MCF 10A (cell line): ENCODE data around the gene RETREG1. TPM values are rescaled to one million over a fixed set of nuclear protein-coding genes. Genes with fewer than 3 reads are reported as not detected.
A peak's percentile ranks its signal among the peaks of the same experiment; 100 is the strongest.

Experiments used
- BruUV-seq: library from RNA; stranded (reverse); fragments of 400-500 nt; replicated peaks from 2 replicates; lab custom pipeline; 2021; lab: Mats Ljungman, UMichigan
- CTCF ChIA-PET: fragments of 300-600 bp; sonication (Branson Sonifier 250); formaldehyde crosslinking; extraction: SDS; loops from one replicate; lab custom pipeline; 2021; ENCODE audit warnings: antibody characterized with exemption, inconsistent platforms; lab: Yijun Ruan, JAX
- POLR2A ChIA-PET: fragments of 300-600, 350-650 bp; sonication (Branson Sonifier 250); formaldehyde crosslinking; extraction: SDS; loops from one replicate; lab custom pipeline; 2020; ENCODE audit warnings: antibody characterized with exemption, inconsistent platforms; lab: Yijun Ruan, JAX
- DNase-seq: peaks from one replicate; pipeline ENCODE4 v3.0.0-alpha.2; 2018; ENCODE audit not compliant: unreplicated experiment
- H3K27ac Mint-ChIP-seq: one replicate; pipeline ENCODE4 v1.8.0; 2022; ENCODE audit warnings: mild to moderate bottlenecking, low read depth, mixed read lengths; ENCODE audit not compliant: unreplicated experiment
- H3K27me3 Mint-ChIP-seq: one replicate; pipeline ENCODE4 v1.8.0; 2022; ENCODE audit warnings: mixed read lengths; ENCODE audit not compliant: insufficient read depth, unreplicated experiment
- H3K36me3 Mint-ChIP-seq: one replicate; pipeline ENCODE4 v1.8.0; 2022; ENCODE audit warnings: mild to moderate bottlenecking, moderate library complexity, mixed read lengths; ENCODE audit not compliant: insufficient read depth, unreplicated experiment
- H3K4me1 Mint-ChIP-seq: one replicate; pipeline ENCODE4 v1.8.0; 2022; ENCODE audit warnings: mixed read lengths; ENCODE audit not compliant: insufficient read depth, unreplicated experiment
- H3K4me3 Mint-ChIP-seq: one replicate; pipeline ENCODE4 v1.8.0; 2022; ENCODE audit warnings: mild to moderate bottlenecking, moderate library complexity, mixed read lengths; ENCODE audit not compliant: unreplicated experiment
- H3K9me3 Mint-ChIP-seq: one replicate; pipeline ENCODE4 v1.8.0; 2022; ENCODE audit warnings: mixed read lengths; ENCODE audit not compliant: unreplicated experiment
- CTCF ChIP-seq: fragments of 200-600 bp; IDR thresholded peaks from one replicate; pipeline ENCODE4 v1.8.0; 2022; ENCODE audit warnings: antibody characterized with exemption, mild to moderate bottlenecking; ENCODE audit not compliant: unreplicated experiment
- intact Hi-C: fragments of 100-400 bp; cut with micrococcal nuclease; formaldehyde crosslinking; loops from 2 replicates; pipeline ENCODE4 v1.14.1; 2022
- total RNA-seq: library from RNA; stranded (reverse); gene quantifications from 2 replicates; pipeline ENCODE4 v1.2.3, GENCODE V29; 2022

Gene RETREG1
- total RNA-seq, 1 experiment from 2014 or later: 4.9 TPM

GRCh38 chr5:16515532-16515931, 101.3 kb downstream of the RETREG1 start:
- H3K27ac Mint-ChIP-seq: no peak overlapping the region
- H3K27me3 Mint-ChIP-seq: no peaks in the 10 kb centered on the region
- DNase-seq: no peak
- ChIA-PET CTCF (interaction anchor here (0.8 kb wide), 1 partner anchor 32 kb away, joined by 3 read pairs; no protein-coding TSS in a partner anchor), POLR2A (interaction anchor here (0.6 to 1.4 kb wide), 3 partner anchors 19 to 49 kb away, joined by 3 to 5 read pairs (median 4); no protein-coding TSS in a partner anchor)
- no TSS peak for BruUV-seq
- intact Hi-C loops: no loop called here
- no peak overlapping the region for H3K4me3 Mint-ChIP-seq
- no peaks in the 10 kb centered on the region for H3K36me3 Mint-ChIP-seq
- peaks cover 5% of the 10 kb centered on the region for H3K4me1 Mint-ChIP-seq
- H3K9me3 Mint-ChIP-seq: no peaks in the 10 kb centered on the region
- TF ChIP-seq CTCF: no peak

DNA sequence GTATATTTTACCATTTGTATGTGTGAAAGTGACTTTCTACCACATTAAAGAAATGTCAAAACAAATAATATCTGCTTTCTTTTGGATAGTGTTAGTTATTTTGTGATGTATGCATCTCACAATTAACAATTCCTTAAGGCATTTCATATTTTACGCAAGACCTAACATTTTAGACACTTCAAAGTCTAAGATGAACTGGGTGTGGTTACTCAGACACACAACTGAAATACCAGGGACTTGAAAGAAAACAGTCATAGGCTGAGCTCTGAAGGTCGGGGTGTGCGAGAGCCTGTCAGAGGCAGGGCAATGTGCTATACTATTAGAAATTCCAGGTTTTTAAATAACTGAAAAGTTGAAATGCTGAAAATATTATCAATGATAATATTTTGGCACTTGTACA, 106.7 kb downstream of the RETREG1 start:
- POLR2A ChIA-PET: interaction anchor here (0.5 to 6.2 kb wide), 10 partner anchors 11 to 155 kb away, joined by 3 to 67 read pairs (median 8); no protein-coding TSS in a partner anchor
- H3K27ac Mint-ChIP-seq: no peak overlapping the region
- intact Hi-C loops: no loop called here
- H3K27me3 Mint-ChIP-seq: no peaks in the 10 kb centered on the region
- peak; percentile 24 for DNase-seq
- no peak for TF ChIP-seq CTCF
- BruUV-seq: no TSS peak
- H3K36me3 Mint-ChIP-seq: no peaks in the 10 kb centered on the region
- H3K4me3 Mint-ChIP-seq: no peak overlapping the region
- H3K4me1 Mint-ChIP-seq: peaks cover 30% of the 10 kb centered on the region
- CTCF ChIA-PET: interaction anchor here (0.5 to 2.2 kb wide), 8 partner anchors 20 to 680 kb away, joined by 3 to 10 read pairs (median 6); no protein-coding TSS in a partner anchor
- H3K9me3 Mint-ChIP-seq: no peaks in the 10 kb centered on the region

- peak overlapping the region; percentile 75 for H3K4me3 Mint-ChIP-seq
- ChIA-PET POLR2A (interaction anchor here (0.9 to 6.2 kb wide), 13 partner anchors 10 to 156 kb away, joined by 3 to 67 read pairs (median 6); no protein-coding TSS in a partner anchor), CTCF (interaction anchor here (0.6 to 3.3 kb wide), 8 partner anchors 18 to 681 kb away, joined by 3 to 21 read pairs (median 4); no protein-coding TSS in a partner anchor)
- H3K27ac Mint-ChIP-seq: peak overlapping the region; percentile 97
- intact Hi-C loops: loop anchor here (5.0 kb wide), 1 partner anchor 43 kb away; no protein-coding TSS in a partner anchor
- H3K36me3 Mint-ChIP-seq: no peaks in the 10 kb centered on the region
- no peaks in the 10 kb centered on the region for H3K27me3 Mint-ChIP-seq
- peak; percentile 81 for DNase-seq
- peaks cover 30% of the 10 kb centered on the region for H3K4me1 Mint-ChIP-seq
- no peak for TF ChIP-seq CTCF
- H3K9me3 Mint-ChIP-seq: no peaks in the 10 kb centered on the region
- BruUV-seq: no TSS peak
Observed at GRCh38 chr5:16508730-16509531, 107.9 kb downstream of the RETREG1 start.

DNA sequence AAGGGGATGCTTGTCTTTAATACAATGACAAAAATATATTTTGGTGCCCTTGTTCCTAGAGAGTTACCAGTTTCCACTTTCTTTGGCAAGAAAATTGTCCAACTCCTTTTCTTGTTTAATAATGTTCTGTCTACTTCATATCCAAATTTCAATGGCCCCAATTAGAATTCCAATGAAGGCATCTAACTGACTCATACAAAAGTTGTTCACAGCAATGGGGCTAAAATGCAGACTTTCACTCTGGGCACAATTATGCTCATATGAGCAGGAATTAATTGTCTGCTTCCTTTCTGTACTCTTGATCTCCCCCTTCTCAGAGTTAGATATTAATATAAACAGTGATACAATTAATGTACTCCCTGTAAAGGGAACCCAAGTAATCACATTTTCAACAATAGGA, 109.1 kb downstream of the RETREG1 start:
- H3K4me3 Mint-ChIP-seq: peak overlapping the region; percentile 22

More for the DNA sequence above, 109.1 kb downstream of the RETREG1 start:
- CTCF ChIA-PET: interaction anchor here (0.5 to 3.3 kb wide), 11 partner anchors 11 to 350 kb away, joined by 3 to 21 read pairs (median 3); no protein-coding TSS in a partner anchor
- Mint-ChIP-seq H3K4me1 (peaks cover 30% of the 10 kb centered on the region), H3K27ac (peak overlapping the region; percentile 67), H3K27me3 (no peaks in the 10 kb centered on the region), H3K36me3 (no peaks in the 10 kb centered on the region), H3K9me3 (no peaks in the 10 kb centered on the region)
- POLR2A ChIA-PET: interaction anchor here (0.9 to 6.2 kb wide), 10 partner anchors 9 to 61 kb away, joined by 3 to 67 read pairs (median 6); no protein-coding TSS in a partner anchor
- no peak for DNase-seq
- intact Hi-C loops: loop anchor here (5.0 kb wide), 1 partner anchor 45 kb away; no protein-coding TSS in a partner anchor
- TF ChIP-seq CTCF: no peak
- no TSS peak for BruUV-seq
